ENCODE measurements around the gene GBP2.
"Not testable (repeated sequence)": the region's sequence is repeated elsewhere in the genome, so short reads cannot be mapped to it uniquely, and the experiment has no call there.

The GBP2 gene

GRCh38 chr1:89098857-89099256, 27.1 kb downstream of the GBP2 start:
- no peak overlapping the region for H3K27ac ChIP-seq (ENCODE audit: insufficient read depth, low read depth, low read length, poor library complexity, severe bottlenecking)
- H3K9me3 ChIP-seq (ENCODE audit: control insufficient read depth, low read length): no peaks in the 10 kb centered on the region
- no peaks in the 10 kb centered on the region for H3K27me3 ChIP-seq (ENCODE audit: control insufficient read depth, insufficient read depth, low read length, poor library complexity, severe bottlenecking)
- no peaks in the 10 kb centered on the region for H3K4me1 ChIP-seq (ENCODE audit: control insufficient read depth, insufficient read depth, low read length)
- H3K4me3 ChIP-seq (ENCODE audit: insufficient read depth, low read depth, low read length): no peak overlapping the region
- no peaks in the 10 kb centered on the region for H3K36me3 ChIP-seq (ENCODE audit: control insufficient read depth, insufficient read depth, low read length)
- WGBS, 2 experiments: 88 to 93% methylated on average over 3 of the region's 3 CpGs

- no peak overlapping the region for H3K4me3 ChIP-seq (ENCODE audit: insufficient read depth, low read depth, low read length)
- no peaks in the 10 kb centered on the region for H3K4me1 ChIP-seq (ENCODE audit: control insufficient read depth, insufficient read depth, low read length)
- no peaks in the 10 kb centered on the region for H3K9me3 ChIP-seq (ENCODE audit: control insufficient read depth, low read length)
- H3K36me3 ChIP-seq (ENCODE audit: control insufficient read depth, insufficient read depth, low read length): no peaks in the 10 kb centered on the region
- H3K27ac ChIP-seq (ENCODE audit: insufficient read depth, low read depth, low read length, poor library complexity, severe bottlenecking): no peak overlapping the region
- no peaks in the 10 kb centered on the region for H3K27me3 ChIP-seq (ENCODE audit: control insufficient read depth, insufficient read depth, low read length, poor library complexity, severe bottlenecking)
- WGBS, 2 experiments: 73 to 99% methylated on average over 1 to 2 of the region's 2 CpGs
These were observed 30.2 kb downstream of the GBP2 start for GRCh38 chr1:89095737-89096136.

- H3K9me3 ChIP-seq (ENCODE audit: control insufficient read depth, low read length): no peaks in the 10 kb centered on the region
- H3K36me3 ChIP-seq (ENCODE audit: control insufficient read depth, insufficient read depth, low read length): no peaks in the 10 kb centered on the region
- H3K4me3 ChIP-seq (ENCODE audit: insufficient read depth, low read depth, low read length): no peak overlapping the region
- no CpG with 5 or more reads among the region's 1 CpG for WGBS, 2 experiments
- H3K27ac ChIP-seq (ENCODE audit: insufficient read depth, low read depth, low read length, poor library complexity, severe bottlenecking): no peak overlapping the region
- no peaks in the 10 kb centered on the region for H3K4me1 ChIP-seq (ENCODE audit: control insufficient read depth, insufficient read depth, low read length)
- no peaks in the 10 kb centered on the region for H3K27me3 ChIP-seq (ENCODE audit: control insufficient read depth, insufficient read depth, low read length, poor library complexity, severe bottlenecking)
These were observed 36.0 kb downstream of the GBP2 start for GRCh38 chr1:89089962-89090361.

GRCh38 chr1:89088572-89088971, 37.3 kb downstream of the GBP2 start:
- no peak overlapping the region for H3K4me3 ChIP-seq (ENCODE audit: insufficient read depth, low read depth, low read length)
- H3K27me3 ChIP-seq (ENCODE audit: control insufficient read depth, insufficient read depth, low read length, poor library complexity, severe bottlenecking): no peaks in the 10 kb centered on the region
- no peak overlapping the region for H3K27ac ChIP-seq (ENCODE audit: insufficient read depth, low read depth, low read length, poor library complexity, severe bottlenecking)
- no peaks in the 10 kb centered on the region for H3K4me1 ChIP-seq (ENCODE audit: control insufficient read depth, insufficient read depth, low read length)
- 92 to 95% methylated on average over 9 to 10 of the region's 10 CpGs for WGBS, 2 experiments
- H3K9me3 ChIP-seq (ENCODE audit: control insufficient read depth, low read length): no peaks in the 10 kb centered on the region
- no peaks in the 10 kb centered on the region for H3K36me3 ChIP-seq (ENCODE audit: control insufficient read depth, insufficient read depth, low read length)

GRCh38 chr1:89087241-89087640, 38.7 kb downstream of the GBP2 start:
- H3K27ac ChIP-seq (ENCODE audit: insufficient read depth, low read depth, low read length, poor library complexity, severe bottlenecking): no peak overlapping the region
- no peaks in the 10 kb centered on the region for H3K36me3 ChIP-seq (ENCODE audit: control insufficient read depth, insufficient read depth, low read length)
- no peaks in the 10 kb centered on the region for H3K4me1 ChIP-seq (ENCODE audit: control insufficient read depth, insufficient read depth, low read length)
- 87 to 94% methylated on average over 7 to 8 of the region's 8 CpGs for WGBS, 2 experiments
- H3K27me3 ChIP-seq (ENCODE audit: control insufficient read depth, insufficient read depth, low read length, poor library complexity, severe bottlenecking): no peaks in the 10 kb centered on the region
- no peaks in the 10 kb centered on the region for H3K9me3 ChIP-seq (ENCODE audit: control insufficient read depth, low read length)
- no peak overlapping the region for H3K4me3 ChIP-seq (ENCODE audit: insufficient read depth, low read depth, low read length)

- Histone ChIP-seq H3K36me3 (ENCODE audit: control insufficient read depth, insufficient read depth, low read length) (no peaks in the 10 kb centered on the region), H3K4me1 (ENCODE audit: control insufficient read depth, insufficient read depth, low read length) (no peaks in the 10 kb centered on the region), H3K27ac (ENCODE audit: insufficient read depth, low read depth, low read length, poor library complexity, severe bottlenecking) (no peak overlapping the region), H3K9me3 (ENCODE audit: control insufficient read depth, low read length) (no peaks in the 10 kb centered on the region), H3K27me3 (ENCODE audit: control insufficient read depth, insufficient read depth, low read length, poor library complexity, severe bottlenecking) (no peaks in the 10 kb centered on the region), H3K4me3 (ENCODE audit: insufficient read depth, low read depth, low read length) (no peak overlapping the region)
These were observed 40.1 kb downstream of the GBP2 start for GRCh38 chr1:89085781-89086180.

GRCh38 chr1:89081005-89081404, 44.9 kb downstream of the GBP2 start:
- Histone ChIP-seq H3K9me3 (ENCODE audit: control insufficient read depth, low read length) (no peaks in the 10 kb centered on the region), H3K27ac (ENCODE audit: insufficient read depth, low read depth, low read length, poor library complexity, severe bottlenecking) (no peak overlapping the region), H3K36me3 (ENCODE audit: control insufficient read depth, insufficient read depth, low read length) (no peaks in the 10 kb centered on the region), H3K4me1 (ENCODE audit: control insufficient read depth, insufficient read depth, low read length) (no peaks in the 10 kb centered on the region), H3K27me3 (ENCODE audit: control insufficient read depth, insufficient read depth, low read length, poor library complexity, severe bottlenecking) (no peaks in the 10 kb centered on the region), H3K4me3 (ENCODE audit: insufficient read depth, low read depth, low read length) (no peak overlapping the region)
- WGBS, 2 experiments: 88 to 100% methylated on average over 2 of the region's 3 CpGs

GRCh38 chr1:89080068-89080467, 45.8 kb downstream of the GBP2 start:
- H3K27ac ChIP-seq (ENCODE audit: insufficient read depth, low read depth, low read length, poor library complexity, severe bottlenecking); H3K4me3 ChIP-seq (ENCODE audit: insufficient read depth, low read depth, low read length); H3K27me3 ChIP-seq (ENCODE audit: control insufficient read depth, insufficient read depth, low read length, poor library complexity, severe bottlenecking); H3K4me1 ChIP-seq (ENCODE audit: control insufficient read depth, insufficient read depth, low read length); H3K9me3 ChIP-seq (ENCODE audit: control insufficient read depth, low read length); H3K36me3 ChIP-seq (ENCODE audit: control insufficient read depth, insufficient read depth, low read length): not testable (repeated sequence)
- WGBS, 2 experiments: 88 to 92% methylated on average over 7 of the region's 7 CpGs

- WGBS, 2 experiments: 75 to 79% methylated on average over 7 to 8 of the region's 8 CpGs
- H3K4me3 ChIP-seq (ENCODE audit: insufficient read depth, low read depth, low read length); H3K27me3 ChIP-seq (ENCODE audit: control insufficient read depth, insufficient read depth, low read length, poor library complexity, severe bottlenecking): not testable (repeated sequence)
These were observed 53.3 kb downstream of the GBP2 start for GRCh38 chr1:89072466-89073065.

GRCh38 chr1:89070509-89070908, 55.4 kb downstream of the GBP2 start:
- H3K27me3 ChIP-seq (ENCODE audit: control insufficient read depth, insufficient read depth, low read length, poor library complexity, severe bottlenecking): no peaks in the 10 kb centered on the region
- H3K4me3 ChIP-seq (ENCODE audit: insufficient read depth, low read depth, low read length): no peak overlapping the region
- no peaks in the 10 kb centered on the region for H3K9me3 ChIP-seq (ENCODE audit: control insufficient read depth, low read length)
- no peaks in the 10 kb centered on the region for H3K4me1 ChIP-seq (ENCODE audit: control insufficient read depth, insufficient read depth, low read length)
- 88 to 92% methylated on average over 1 of the region's 1 CpG for WGBS, 2 experiments
- H3K36me3 ChIP-seq (ENCODE audit: control insufficient read depth, insufficient read depth, low read length): no peaks in the 10 kb centered on the region
- H3K27ac ChIP-seq (ENCODE audit: insufficient read depth, low read depth, low read length, poor library complexity, severe bottlenecking): no peak overlapping the region

More at GRCh38 chr1:89072466-89073065, 53.3 kb downstream of the GBP2 start:
- not testable (repeated sequence) for H3K9me3 ChIP-seq (ENCODE audit: control insufficient read depth, low read length); H3K27ac ChIP-seq (ENCODE audit: insufficient read depth, low read depth, low read length, poor library complexity, severe bottlenecking); H3K4me1 ChIP-seq (ENCODE audit: control insufficient read depth, insufficient read depth, low read length); H3K36me3 ChIP-seq (ENCODE audit: control insufficient read depth, insufficient read depth, low read length)

- no peak overlapping the region for H3K4me3 ChIP-seq (ENCODE audit: insufficient read depth, low read depth, low read length)
- H3K36me3 ChIP-seq (ENCODE audit: control insufficient read depth, insufficient read depth, low read length): no peaks in the 10 kb centered on the region
- H3K9me3 ChIP-seq (ENCODE audit: control insufficient read depth, low read length): no peaks in the 10 kb centered on the region
- H3K4me1 ChIP-seq (ENCODE audit: control insufficient read depth, insufficient read depth, low read length): no peaks in the 10 kb centered on the region
- H3K27ac ChIP-seq (ENCODE audit: insufficient read depth, low read depth, low read length, poor library complexity, severe bottlenecking): no peak overlapping the region
- 100% methylated on average over 1 to 2 of the region's 2 CpGs for WGBS, 2 experiments
- no peaks in the 10 kb centered on the region for H3K27me3 ChIP-seq (ENCODE audit: control insufficient read depth, insufficient read depth, low read length, poor library complexity, severe bottlenecking)
These were observed 56.0 kb downstream of the GBP2 start for GRCh38 chr1:89069951-89070350.
